Hepatocyte (in vitro differentiated cells): ENCODE measurements around the gene EIF3K.

Experiments
- CTCF ChIP-seq: fragments of 200-600 bp; sonication (generic); IDR thresholded peaks from 2 replicates; pipeline ENCODE4 v1.5.1; 2016; ENCODE audit warnings: antibody characterized with exemption, mild to moderate bottlenecking; ENCODE audit not compliant: poor library complexity
- EZH2 ChIP-seq: fragments of 200-600 bp; sonication (generic); IDR thresholded peaks from 2 replicates; pipeline ENCODE4 v1.6.1; 2016; ENCODE audit warnings: antibody characterized with exemption, mild to moderate bottlenecking, borderline replicate concordance

DNA sequence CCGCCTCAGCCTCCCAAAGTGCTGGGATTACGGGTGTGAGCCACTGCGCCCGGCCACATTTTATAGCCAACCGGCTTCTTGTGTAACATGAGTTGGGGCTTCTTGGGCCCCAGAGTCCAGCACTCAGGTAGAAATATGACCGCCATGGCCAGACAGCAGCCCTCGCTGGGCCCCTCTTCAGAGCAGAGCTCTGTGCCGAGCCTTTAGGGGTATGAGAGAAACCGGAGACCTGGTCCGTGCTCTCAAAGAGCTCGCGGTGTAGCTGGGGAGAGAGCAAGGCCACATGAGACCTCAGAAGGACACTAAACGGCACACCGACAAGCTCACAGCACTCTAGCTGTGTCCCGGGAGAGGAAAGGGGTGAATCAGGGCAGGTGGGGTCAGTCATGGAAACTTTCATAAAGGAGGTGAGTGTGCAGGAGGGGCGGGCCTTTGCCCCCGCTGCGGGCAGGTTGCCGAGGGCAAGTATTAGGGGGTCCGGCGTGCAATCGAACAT lies 44.2 kb downstream of the EIF3K start:
- TF ChIP-seq CTCF = no peak
- TF ChIP-seq EZH2 = no peak
